ENCODE data around the gene GRPEL1. TPM values are rescaled to one million over a fixed set of nuclear protein-coding genes. Genes with fewer than 3 reads are reported as not detected.

The GRPEL1 gene
- total and polyA plus RNA-seq, 2 experiments from 2014 or later: 27.4 to 112 TPM

DNA sequence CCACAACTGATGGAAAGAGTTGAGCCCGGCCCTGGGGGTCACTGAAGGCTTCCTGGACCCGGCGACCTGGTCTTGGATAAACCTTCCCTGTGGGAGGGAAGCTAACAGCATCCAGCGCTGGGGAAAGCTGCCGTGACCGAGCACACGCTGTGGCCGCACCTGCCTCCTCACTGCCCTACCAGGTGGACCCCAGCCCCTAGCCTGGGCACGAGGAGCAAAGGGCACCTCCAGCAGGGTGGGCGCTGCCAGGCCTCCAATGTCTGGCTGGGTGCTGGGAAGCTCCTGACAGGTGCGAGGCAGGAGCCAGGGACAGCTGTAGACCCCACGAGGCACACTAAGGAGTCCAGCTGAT lies 16.7 kb downstream of the GRPEL1 start:
- no peak overlapping the region for H3K4me2 ChIP-seq
- H2AFZ ChIP-seq: no peak overlapping the region
- H4K20me1 ChIP-seq (replicated peaks; ENCODE audit: insufficient read depth): peaks cover 33% of the 10 kb centered on the region
- TF ChIP-seq NANOG (IDR thresholded peaks at IDR 0.05; ENCODE audit: borderline replicate concordance): no peak
- no peak for TF ChIP-seq JUNB (IDR thresholded peaks at IDR 0.05; ENCODE audit: unreplicated experiment)
- TF ChIP-seq, protein P1, sequence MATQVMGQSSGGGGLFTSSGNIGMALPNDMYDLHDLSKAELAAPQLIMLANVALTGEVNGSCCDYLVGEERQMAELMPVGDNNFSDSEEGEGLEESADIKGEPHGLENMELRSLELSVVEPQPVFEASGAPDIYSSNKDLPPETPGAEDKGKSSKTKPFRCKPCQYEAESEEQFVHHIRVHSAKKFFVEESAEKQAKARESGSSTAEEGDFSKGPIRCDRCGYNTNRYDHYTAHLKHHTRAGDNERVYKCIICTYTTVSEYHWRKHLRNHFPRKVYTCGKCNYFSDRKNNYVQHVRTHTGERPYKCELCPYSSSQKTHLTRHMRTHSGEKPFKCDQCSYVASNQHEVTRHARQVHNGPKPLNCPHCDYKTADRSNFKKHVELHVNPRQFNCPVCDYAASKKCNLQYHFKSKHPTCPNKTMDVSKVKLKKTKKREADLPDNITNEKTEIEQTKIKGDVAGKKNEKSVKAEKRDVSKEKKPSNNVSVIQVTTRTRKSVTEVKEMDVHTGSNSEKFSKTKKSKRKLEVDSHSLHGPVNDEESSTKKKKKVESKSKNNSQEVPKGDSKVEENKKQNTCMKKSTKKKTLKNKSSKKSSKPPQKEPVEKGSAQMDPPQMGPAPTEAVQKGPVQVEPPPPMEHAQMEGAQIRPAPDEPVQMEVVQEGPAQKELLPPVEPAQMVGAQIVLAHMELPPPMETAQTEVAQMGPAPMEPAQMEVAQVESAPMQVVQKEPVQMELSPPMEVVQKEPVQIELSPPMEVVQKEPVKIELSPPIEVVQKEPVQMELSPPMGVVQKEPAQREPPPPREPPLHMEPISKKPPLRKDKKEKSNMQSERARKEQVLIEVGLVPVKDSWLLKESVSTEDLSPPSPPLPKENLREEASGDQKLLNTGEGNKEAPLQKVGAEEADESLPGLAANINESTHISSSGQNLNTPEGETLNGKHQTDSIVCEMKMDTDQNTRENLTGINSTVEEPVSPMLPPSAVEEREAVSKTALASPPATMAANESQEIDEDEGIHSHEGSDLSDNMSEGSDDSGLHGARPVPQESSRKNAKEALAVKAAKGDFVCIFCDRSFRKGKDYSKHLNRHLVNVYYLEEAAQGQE (IDR thresholded peaks at IDR 0.05; ENCODE audit: unreplicated experiment): no peak
- TF ChIP-seq, protein P2, sequence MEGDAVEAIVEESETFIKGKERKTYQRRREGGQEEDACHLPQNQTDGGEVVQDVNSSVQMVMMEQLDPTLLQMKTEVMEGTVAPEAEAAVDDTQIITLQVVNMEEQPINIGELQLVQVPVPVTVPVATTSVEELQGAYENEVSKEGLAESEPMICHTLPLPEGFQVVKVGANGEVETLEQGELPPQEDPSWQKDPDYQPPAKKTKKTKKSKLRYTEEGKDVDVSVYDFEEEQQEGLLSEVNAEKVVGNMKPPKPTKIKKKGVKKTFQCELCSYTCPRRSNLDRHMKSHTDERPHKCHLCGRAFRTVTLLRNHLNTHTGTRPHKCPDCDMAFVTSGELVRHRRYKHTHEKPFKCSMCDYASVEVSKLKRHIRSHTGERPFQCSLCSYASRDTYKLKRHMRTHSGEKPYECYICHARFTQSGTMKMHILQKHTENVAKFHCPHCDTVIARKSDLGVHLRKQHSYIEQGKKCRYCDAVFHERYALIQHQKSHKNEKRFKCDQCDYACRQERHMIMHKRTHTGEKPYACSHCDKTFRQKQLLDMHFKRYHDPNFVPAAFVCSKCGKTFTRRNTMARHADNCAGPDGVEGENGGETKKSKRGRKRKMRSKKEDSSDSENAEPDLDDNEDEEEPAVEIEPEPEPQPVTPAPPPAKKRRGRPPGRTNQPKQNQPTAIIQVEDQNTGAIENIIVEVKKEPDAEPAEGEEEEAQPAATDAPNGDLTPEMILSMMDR (conservative IDR thresholded peaks at IDR 0.05; ENCODE audit: low read depth in 2 of 2): no peak
- TF ChIP-seq EZH2 (IDR thresholded peaks at IDR 0.05; ENCODE audit: low read depth, unreplicated experiment): no peak
- no peak for TF ChIP-seq ZNF331 (CRISPR knock-in tag; IDR thresholded peaks at IDR 0.05; ENCODE audit: low read depth)
- TF ChIP-seq STAT1 (IDR thresholded peaks at IDR 0.05; ENCODE audit: unreplicated experiment): no peak
- TF ChIP-seq, protein P3, sequence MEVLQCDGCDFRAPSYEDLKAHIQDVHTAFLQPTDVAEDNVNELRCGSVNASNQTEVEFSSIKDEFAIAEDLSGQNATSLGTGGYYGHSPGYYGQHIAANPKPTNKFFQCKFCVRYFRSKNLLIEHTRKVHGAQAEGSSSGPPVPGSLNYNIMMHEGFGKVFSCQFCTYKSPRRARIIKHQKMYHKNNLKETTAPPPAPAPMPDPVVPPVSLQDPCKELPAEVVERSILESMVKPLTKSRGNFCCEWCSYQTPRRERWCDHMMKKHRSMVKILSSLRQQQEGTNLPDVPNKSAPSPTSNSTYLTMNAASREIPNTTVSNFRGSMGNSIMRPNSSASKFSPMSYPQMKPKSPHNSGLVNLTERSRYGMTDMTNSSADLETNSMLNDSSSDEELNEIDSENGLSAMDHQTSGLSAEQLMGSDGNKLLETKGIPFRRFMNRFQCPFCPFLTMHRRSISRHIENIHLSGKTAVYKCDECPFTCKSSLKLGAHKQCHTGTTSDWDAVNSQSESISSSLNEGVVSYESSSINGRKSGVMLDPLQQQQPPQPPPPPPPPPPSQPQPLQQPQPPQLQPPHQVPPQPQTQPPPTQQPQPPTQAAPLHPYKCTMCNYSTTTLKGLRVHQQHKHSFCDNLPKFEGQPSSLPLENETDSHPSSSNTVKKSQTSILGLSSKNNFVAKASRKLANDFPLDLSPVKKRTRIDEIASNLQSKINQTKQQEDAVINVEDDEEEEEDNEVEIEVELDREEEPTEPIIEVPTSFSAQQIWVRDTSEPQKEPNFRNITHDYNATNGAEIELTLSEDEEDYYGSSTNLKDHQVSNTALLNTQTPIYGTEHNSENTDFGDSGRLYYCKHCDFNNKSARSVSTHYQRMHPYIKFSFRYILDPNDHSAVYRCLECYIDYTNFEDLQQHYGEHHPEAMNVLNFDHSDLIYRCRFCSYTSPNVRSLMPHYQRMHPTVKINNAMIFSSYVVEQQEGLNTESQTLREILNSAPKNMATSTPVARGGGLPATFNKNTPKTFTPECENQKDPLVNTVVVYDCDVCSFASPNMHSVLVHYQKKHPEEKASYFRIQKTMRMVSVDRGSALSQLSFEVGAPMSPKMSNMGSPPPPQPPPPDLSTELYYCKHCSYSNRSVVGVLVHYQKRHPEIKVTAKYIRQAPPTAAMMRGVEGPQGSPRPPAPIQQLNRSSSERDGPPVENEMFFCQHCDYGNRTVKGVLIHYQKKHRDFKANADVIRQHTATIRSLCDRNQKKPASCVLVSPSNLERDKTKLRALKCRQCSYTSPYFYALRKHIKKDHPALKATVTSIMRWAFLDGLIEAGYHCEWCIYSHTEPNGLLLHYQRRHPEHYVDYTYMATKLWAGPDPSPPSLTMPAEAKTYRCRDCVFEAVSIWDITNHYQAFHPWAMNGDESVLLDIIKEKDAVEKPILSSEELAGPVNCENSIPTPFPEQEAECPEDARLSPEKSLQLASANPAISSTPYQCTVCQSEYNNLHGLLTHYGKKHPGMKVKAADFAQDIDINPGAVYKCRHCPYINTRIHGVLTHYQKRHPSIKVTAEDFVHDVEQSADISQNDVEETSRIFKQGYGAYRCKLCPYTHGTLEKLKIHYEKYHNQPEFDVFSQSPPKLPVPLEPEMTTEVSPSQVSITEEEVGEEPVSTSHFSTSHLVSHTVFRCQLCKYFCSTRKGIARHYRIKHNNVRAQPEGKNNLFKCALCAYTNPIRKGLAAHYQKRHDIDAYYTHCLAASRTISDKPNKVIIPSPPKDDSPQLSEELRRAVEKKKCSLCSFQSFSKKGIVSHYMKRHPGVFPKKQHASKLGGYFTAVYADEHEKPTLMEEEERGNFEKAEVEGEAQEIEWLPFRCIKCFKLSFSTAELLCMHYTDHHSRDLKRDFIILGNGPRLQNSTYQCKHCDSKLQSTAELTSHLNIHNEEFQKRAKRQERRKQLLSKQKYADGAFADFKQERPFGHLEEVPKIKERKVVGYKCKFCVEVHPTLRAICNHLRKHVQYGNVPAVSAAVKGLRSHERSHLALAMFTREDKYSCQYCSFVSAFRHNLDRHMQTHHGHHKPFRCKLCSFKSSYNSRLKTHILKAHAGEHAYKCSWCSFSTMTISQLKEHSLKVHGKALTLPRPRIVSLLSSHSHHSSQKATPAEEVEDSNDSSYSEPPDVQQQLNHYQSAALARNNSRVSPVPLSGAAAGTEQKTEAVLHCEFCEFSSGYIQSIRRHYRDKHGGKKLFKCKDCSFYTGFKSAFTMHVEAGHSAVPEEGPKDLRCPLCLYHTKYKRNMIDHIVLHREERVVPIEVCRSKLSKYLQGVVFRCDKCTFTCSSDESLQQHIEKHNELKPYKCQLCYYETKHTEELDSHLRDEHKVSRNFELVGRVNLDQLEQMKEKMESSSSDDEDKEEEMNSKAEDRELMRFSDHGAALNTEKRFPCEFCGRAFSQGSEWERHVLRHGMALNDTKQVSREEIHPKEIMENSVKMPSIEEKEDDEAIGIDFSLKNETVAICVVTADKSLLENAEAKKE (CRISPR knock-in tag; IDR thresholded peaks at IDR 0.05): no peak
- TF ChIP-seq CREB1 (CRISPR knock-in tag; IDR thresholded peaks at IDR 0.05; ENCODE audit: low read depth): no peak
- no peak for TF ChIP-seq ZNF114 (CRISPR knock-in tag; IDR thresholded peaks at IDR 0.05)
- no peak for TF ChIP-seq EZH2phosphoT487 (IDR thresholded peaks at IDR 0.05; ENCODE audit: unreplicated experiment)
- TF ChIP-seq, protein P4, sequence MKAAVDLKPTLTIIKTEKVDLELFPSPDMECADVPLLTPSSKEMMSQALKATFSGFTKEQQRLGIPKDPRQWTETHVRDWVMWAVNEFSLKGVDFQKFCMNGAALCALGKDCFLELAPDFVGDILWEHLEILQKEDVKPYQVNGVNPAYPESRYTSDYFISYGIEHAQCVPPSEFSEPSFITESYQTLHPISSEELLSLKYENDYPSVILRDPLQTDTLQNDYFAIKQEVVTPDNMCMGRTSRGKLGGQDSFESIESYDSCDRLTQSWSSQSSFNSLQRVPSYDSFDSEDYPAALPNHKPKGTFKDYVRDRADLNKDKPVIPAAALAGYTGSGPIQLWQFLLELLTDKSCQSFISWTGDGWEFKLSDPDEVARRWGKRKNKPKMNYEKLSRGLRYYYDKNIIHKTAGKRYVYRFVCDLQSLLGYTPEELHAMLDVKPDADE (IDR thresholded peaks at IDR 0.05): no peak
- no peak for TF ChIP-seq POLR2AphosphoS5 (IDR thresholded peaks at IDR 0.05; ENCODE audit: low read depth)
- no peak overlapping the region for H3K27ac ChIP-seq (ENCODE audit: low read depth)
- DNase-seq (ENCODE audit: low spot score) (no peak), ATAC-seq (no peak)
- Mint-ChIP-seq H3K9me3 (no peaks in the 10 kb centered on the region; the same call in 2 of the 3 replicates), H3K4me1 (peaks cover 34% of the 10 kb centered on the region), H3K27me3 (ENCODE audit: insufficient read depth, low read depth, poor library complexity) (peaks cover 10% of the 10 kb centered on the region), H3K4me3 (no peak overlapping the region), H3K36me3 (ENCODE audit: low read depth) (peaks cover 5% of the 10 kb centered on the region), H3K27ac (no peak overlapping the region)
- H3K36me3 ChIP-seq (ENCODE audit: insufficient read depth): no peaks in the 10 kb centered on the region
- peaks cover 41% of the 10 kb centered on the region for H3K79me2 ChIP-seq (replicated peaks; ENCODE audit: insufficient read depth)
- H3F3A ChIP-seq (replicated peaks; ENCODE audit: low read depth): no peaks in the 10 kb centered on the region
- no peak overlapping the region for H3K4me3 ChIP-seq
- no peaks in the 10 kb centered on the region for H3K27me3 ChIP-seq (ENCODE audit: insufficient read depth)
- H3K4me1 ChIP-seq (ENCODE audit: insufficient read depth): no peaks in the 10 kb centered on the region
- H3K9me2 ChIP-seq (ENCODE audit: insufficient read depth): no peaks in the 10 kb centered on the region
